Mucosa of descending colon (tissue), 3 donors: ENCODE data around the gene ZNF512. TPM values are rescaled to one million over a fixed set of nuclear protein-coding genes. Genes with fewer than 3 reads are reported as not detected.

Experiments
- ATAC-seq: fragments of 200-7000 bp; cut with Tn5 transposase; one replicate; pipeline ENCODE4 v1.9.1; 2020; ENCODE audit warnings: mild to moderate bottlenecking, moderate library complexity
- DNase-seq, 3 donors: peaks; one replicate each; pipeline ENCODE4 v3.0.0-alpha.2; 2020
- H3K36me3 ChIP-seq: fragments of 200-600 bp; one replicate; pipeline ENCODE4 v1.8.0; 2021; ENCODE audit warnings: low read depth, mild to moderate bottlenecking
- H3K4me1 ChIP-seq: fragments of 200-600 bp; one replicate; pipeline ENCODE4 v1.8.0; 2021; ENCODE audit warnings: low read depth, mild to moderate bottlenecking
- H3K4me3 ChIP-seq: fragments of 200-600 bp; one replicate; pipeline ENCODE4 v1.8.0; 2021; ENCODE audit warnings: mild to moderate bottlenecking
- H3K9me3 ChIP-seq: fragments of 200-600 bp; one replicate; pipeline ENCODE4 v1.8.0; 2021; ENCODE audit warnings: mild to moderate bottlenecking
- intact Hi-C, 2 donors: fragments of 100-400 bp; cut with DNase I in 1 of 2; cut with micrococcal nuclease in 1 of 2; formaldehyde crosslinking; loops; one replicate each; pipeline versions ENCODE4 v1.11.0 to v1.11.1; 2022; cut with DNase I, micrococcal nuclease
- total RNA-seq, 3 donors: library from RNA; stranded (reverse); fragmentation: NEBNext Ultra II Directional in 2 of 3; extraction: Animal tissue kit (Norgen Biotek cat#: 25700) in 2 of 3; gene quantifications; one replicate each; pipeline versions ENCODE4 v1.2.1 to v1.2.4, GENCODE V29; 2021 to 2023
- TF ChIP-seq, protein P1 (sequence below): fragments of 200-600 bp; IDR thresholded peaks from one replicate; pipeline ENCODE4 v1.8.0; 2022; ENCODE audit warnings: antibody characterized with exemption, mild to moderate bottlenecking
- donor health status: DM: no; HTN: no; CAD: no; lungs with moderate emphysema.
- donor health status: DM: no; HTN: no; CAD: no.
- donor health status: DM: no; HTN: yes; CAD: no.

Gene ZNF512
- total RNA-seq, 3 donors from 2014 or later, result 14.4 to 37.8 (median 19.7) TPM

DNA sequence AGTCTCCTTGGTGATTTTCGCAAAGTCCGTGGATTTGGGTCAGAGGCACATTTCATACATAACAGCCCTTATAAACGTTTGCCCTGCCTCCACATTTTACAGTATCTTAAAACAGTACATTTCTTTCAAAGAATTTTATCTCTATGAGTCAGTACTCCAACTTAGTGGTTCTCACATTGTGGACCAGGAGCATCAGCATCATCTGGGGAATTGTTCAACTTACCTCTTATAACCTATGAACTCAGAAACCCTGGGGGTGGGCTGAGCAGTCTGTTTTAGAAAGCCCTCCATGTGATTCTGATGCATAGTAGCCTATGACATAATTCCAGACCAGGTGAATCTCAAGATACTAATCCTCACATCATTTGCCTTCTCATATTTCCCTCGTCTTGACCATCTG, 68.2 kb downstream of the ZNF512 start:
- Histone ChIP-seq H3K4me1 (no peaks in the 10 kb centered on the region), H3K9me3 (no peaks in the 10 kb centered on the region), H3K4me3 (no peak overlapping the region), H3K36me3 (no peaks in the 10 kb centered on the region)
- TF ChIP-seq, protein P1, sequence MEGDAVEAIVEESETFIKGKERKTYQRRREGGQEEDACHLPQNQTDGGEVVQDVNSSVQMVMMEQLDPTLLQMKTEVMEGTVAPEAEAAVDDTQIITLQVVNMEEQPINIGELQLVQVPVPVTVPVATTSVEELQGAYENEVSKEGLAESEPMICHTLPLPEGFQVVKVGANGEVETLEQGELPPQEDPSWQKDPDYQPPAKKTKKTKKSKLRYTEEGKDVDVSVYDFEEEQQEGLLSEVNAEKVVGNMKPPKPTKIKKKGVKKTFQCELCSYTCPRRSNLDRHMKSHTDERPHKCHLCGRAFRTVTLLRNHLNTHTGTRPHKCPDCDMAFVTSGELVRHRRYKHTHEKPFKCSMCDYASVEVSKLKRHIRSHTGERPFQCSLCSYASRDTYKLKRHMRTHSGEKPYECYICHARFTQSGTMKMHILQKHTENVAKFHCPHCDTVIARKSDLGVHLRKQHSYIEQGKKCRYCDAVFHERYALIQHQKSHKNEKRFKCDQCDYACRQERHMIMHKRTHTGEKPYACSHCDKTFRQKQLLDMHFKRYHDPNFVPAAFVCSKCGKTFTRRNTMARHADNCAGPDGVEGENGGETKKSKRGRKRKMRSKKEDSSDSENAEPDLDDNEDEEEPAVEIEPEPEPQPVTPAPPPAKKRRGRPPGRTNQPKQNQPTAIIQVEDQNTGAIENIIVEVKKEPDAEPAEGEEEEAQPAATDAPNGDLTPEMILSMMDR, result no peak
- intact Hi-C loops, result no loop called here
- no peak for ATAC-seq
- DNase-seq, result no peak

DNA sequence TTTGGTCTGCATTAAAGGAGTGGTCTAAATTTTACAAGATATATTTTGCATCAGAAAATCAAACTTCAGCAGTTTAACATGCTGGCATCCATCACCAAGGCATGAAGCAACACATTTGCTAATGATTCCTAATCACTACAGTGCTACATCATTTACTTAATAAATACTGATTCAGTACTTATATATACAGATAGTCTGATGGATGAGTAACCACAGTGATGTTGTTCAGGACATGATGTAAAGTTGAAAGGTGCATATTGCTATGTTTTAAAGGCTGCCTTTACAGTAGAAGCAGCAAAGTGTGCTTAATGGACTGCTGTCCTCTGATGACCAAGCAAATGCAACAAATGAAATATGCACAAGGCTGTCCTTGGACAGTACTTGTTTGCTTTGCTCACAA, 69.5 kb downstream of the ZNF512 start:
- intact Hi-C loops, result no loop called here
- Histone ChIP-seq H3K4me3 (no peak overlapping the region), H3K36me3 (no peaks in the 10 kb centered on the region), H3K4me1 (no peaks in the 10 kb centered on the region), H3K9me3 (no peaks in the 10 kb centered on the region)
- no peak for ATAC-seq
- DNase-seq, result no peak
- TF ChIP-seq, protein P1, result no peak

DNA sequence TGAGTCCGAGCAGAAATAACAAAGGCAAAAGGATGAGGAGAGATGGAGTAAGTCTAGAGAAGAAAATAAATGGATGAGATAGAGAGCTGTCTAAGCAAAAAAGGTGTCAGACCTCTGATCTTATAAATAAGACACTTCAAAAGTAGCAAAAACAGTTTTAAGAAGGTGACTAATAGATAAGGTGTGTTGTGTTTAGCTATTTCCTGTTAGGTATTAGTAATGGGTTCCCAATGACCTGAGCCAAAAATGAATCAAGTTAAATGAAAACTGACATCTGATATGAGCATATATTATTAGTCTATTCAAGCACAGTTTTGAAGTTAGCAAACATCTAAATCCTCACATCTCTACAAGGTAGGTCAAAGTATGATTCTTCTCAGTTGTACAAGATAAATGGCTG, 69.9 kb downstream of the ZNF512 start:
- TF ChIP-seq, protein P1, result no peak
- Histone ChIP-seq H3K4me1 (no peaks in the 10 kb centered on the region), H3K4me3 (no peak overlapping the region), H3K9me3 (no peaks in the 10 kb centered on the region), H3K36me3 (no peaks in the 10 kb centered on the region)
- intact Hi-C loops, result no loop called here
- ATAC-seq (no peak), DNase-seq (no peak)

DNA sequence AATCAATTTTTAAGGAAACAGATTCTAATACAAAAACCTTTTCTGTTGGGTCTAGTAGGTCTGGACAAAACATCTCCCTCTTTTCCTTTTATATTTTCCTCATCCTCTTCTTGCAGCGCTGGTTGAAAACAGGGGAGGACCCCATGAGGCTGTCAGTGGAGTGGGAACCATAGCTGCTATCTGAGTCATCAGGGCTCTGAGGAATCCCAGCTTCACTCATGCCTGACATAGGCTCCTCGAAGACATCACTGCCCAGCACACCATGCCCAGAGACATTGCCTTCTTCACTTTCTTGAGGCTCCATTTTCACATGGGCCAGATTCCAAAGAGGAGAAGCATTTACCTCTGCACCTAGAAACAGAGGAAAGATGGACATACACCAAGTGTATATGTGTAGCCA, 70.6 kb downstream of the ZNF512 start:
- TF ChIP-seq, protein P1, result no peak
- intact Hi-C loops, result no loop called here
- ATAC-seq, result no peak

DNA sequence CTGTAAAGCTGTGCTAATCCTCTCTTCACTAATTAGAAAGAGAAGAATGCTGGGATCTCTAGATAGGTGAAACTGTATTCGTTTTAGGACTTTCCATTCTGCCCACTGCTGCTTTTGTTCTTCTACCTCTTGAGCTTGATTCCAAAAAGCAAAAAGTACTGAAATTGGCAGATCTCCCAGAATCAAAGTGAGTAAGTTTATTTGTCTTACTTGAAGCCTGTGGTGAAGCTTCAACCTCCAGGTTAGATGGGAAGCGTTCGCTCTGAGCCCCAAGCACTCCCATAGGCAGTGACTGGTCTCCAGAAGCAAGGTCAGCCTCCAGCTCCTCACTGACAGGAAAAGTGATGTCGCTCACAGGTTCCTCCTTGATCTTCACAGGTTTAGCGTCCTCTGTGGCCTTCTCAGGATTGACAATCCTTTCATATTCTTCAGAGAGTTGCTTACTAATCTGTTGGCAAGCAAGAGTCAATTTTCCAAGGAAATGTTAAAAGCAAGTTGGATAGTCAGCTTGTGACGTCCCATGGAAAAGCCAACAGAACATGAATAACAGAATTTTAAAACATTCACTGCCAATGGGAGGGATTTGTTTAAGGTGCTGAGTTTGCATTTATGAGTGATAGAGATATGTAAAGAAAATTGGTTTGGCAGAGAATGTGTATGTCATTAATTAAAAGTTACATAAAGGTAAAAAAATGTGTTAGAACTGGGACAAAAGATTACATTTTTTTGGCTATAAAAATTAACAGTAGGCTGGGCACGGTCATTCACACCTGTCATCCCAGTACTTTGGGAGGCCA, 72.5 kb downstream of the ZNF512 start:
- intact Hi-C loops, result no loop called here
- DNase-seq (no peak), ATAC-seq (no peak)
- Histone ChIP-seq H3K36me3 (no peaks in the 10 kb centered on the region), H3K4me3 (no peak overlapping the region), H3K4me1 (no peaks in the 10 kb centered on the region), H3K9me3 (no peaks in the 10 kb centered on the region)
- TF ChIP-seq, protein P1, result no peak

More for the DNA sequence above, 70.6 kb downstream of the ZNF512 start:
- no peaks in the 10 kb centered on the region for H3K36me3 ChIP-seq
- DNase-seq, result no peak
- H3K9me3 ChIP-seq, result no peaks in the 10 kb centered on the region
- H3K4me3 ChIP-seq, result no peak overlapping the region
- H3K4me1 ChIP-seq, result no peaks in the 10 kb centered on the region
